Measurements from ENCODE around the gene ARID3A. TPM values are rescaled to one million over a fixed set of nuclear protein-coding genes. Genes with fewer than 3 reads are reported as not detected.

The ARID3A gene
- total RNA-seq, 3 donors from 2014 or later, result 10.1 to 16.0 (median 14.5) TPM

- ATAC-seq, result peak; percentile 45
- H3K4me3 ChIP-seq, result no peak overlapping the region
- no peak for TF ChIP-seq CTCF (IDR thresholded peaks at IDR 0.05)
- no peaks in the 10 kb centered on the region for H3K4me1 ChIP-seq (ENCODE audit: low read depth)
- peaks cover 4% of the 10 kb centered on the region for H3K36me3 ChIP-seq (ENCODE audit: low read depth)
- DNase-seq, result peak in 1 of 3 donors; percentile 52
- intact Hi-C loops (cut with DNase I, micrococcal nuclease), result no loop called here
- no peaks in the 10 kb centered on the region for H3K9me3 ChIP-seq
Measured at GRCh38 chr19:879711-880438, 46.0 kb upstream of the ARID3A start.

- ATAC-seq, result no peak
- intact Hi-C loops (cut with DNase I, micrococcal nuclease), result no loop called here
- DNase-seq, result no peak
Measured at GRCh38 chr19:881385-882071, 44.3 kb upstream of the ARID3A start.

GRCh38 chr19:882871-883497, 42.9 kb upstream of the ARID3A start:
- Histone ChIP-seq H3K36me3 (ENCODE audit: low read depth) (peaks cover 4% of the 10 kb centered on the region), H3K4me1 (ENCODE audit: low read depth) (no peaks in the 10 kb centered on the region), H3K9me3 (no peaks in the 10 kb centered on the region), H3K4me3 (no peak overlapping the region)
- no peak for TF ChIP-seq CTCF (IDR thresholded peaks at IDR 0.05)
- no peak for DNase-seq
- ATAC-seq, result no peak
- intact Hi-C loops (cut with DNase I, micrococcal nuclease), result no loop called here

More at GRCh38 chr19:881385-882071, 44.3 kb upstream of the ARID3A start:
- peaks cover 4% of the 10 kb centered on the region for H3K36me3 ChIP-seq (ENCODE audit: low read depth)
- H3K4me3 ChIP-seq, result no peak overlapping the region
- no peaks in the 10 kb centered on the region for H3K9me3 ChIP-seq
- no peak for TF ChIP-seq CTCF (IDR thresholded peaks at IDR 0.05)
- H3K4me1 ChIP-seq (ENCODE audit: low read depth), result no peaks in the 10 kb centered on the region

- Histone ChIP-seq H3K36me3 (ENCODE audit: low read depth) (peaks cover 4% of the 10 kb centered on the region), H3K9me3 (no peaks in the 10 kb centered on the region), H3K4me3 (no peak overlapping the region), H3K4me1 (ENCODE audit: low read depth) (no peaks in the 10 kb centered on the region)
- TF ChIP-seq CTCF (IDR thresholded peaks at IDR 0.05), result no peak
- DNase-seq, result no peak
- no peak for ATAC-seq
- intact Hi-C loops (cut with DNase I, micrococcal nuclease), result no loop called here
Measured at GRCh38 chr19:883661-884211, 42.1 kb upstream of the ARID3A start.

- Histone ChIP-seq H3K9me3 (no peaks in the 10 kb centered on the region), H3K4me1 (ENCODE audit: low read depth) (no peaks in the 10 kb centered on the region), H3K4me3 (no peak overlapping the region), H3K36me3 (ENCODE audit: low read depth) (peaks cover 5% of the 10 kb centered on the region)
- TF ChIP-seq CTCF (IDR thresholded peaks at IDR 0.05), result no peak
- ATAC-seq, result no peak
- DNase-seq, result no peak
- intact Hi-C loops (cut with DNase I, micrococcal nuclease), result no loop called here
Measured at GRCh38 chr19:884420-885211, 41.2 kb upstream of the ARID3A start.
